ENCODE data around the gene MTMR2.
A peak's percentile ranks its signal among the peaks of the same experiment; 100 is the strongest.
"Not testable (repeated sequence)": the region's sequence is repeated elsewhere in the genome, so short reads cannot be mapped to it uniquely, and the experiment has no call there.

MTMR2 gene

DNA sequence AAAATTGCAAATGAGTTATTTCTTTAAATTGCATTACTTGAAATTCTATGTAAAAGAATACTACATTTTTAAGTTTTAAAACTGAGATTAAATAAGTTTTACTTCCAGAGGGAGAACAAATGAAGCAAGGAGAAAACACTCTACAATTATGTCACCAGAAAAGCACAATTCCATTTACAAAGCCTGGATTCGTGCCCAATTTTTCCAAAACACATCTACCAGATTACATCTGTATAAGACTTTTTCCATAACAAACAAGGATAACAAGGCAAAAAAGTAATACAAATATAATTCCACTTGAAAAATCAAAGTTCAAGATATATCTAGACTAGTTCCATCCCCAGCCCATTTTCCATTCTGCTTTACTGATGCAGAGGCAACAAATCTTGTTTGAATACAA, 40.5 kb downstream of the MTMR2 start:
- DNase-seq, result no peak

DNA sequence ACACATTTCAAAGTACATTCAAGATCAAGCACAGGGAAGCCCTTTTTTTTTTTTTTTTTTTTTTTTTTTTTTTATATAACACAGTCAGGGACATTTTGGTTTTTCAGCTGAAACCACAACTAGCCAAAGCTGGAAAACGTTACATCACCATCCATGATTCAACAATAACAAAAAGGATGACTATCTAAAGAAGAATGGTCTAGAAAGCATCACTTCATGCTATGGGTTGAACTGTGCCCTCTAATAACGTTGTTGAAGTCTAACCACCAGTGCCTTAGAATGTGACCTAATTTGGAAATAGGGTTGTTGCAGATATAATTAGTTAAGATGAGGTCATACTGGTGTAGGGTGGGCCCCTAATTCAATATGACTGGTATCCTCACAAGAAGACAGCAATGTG, 46.6 kb downstream of the MTMR2 start:
- no peak for DNase-seq

DNA sequence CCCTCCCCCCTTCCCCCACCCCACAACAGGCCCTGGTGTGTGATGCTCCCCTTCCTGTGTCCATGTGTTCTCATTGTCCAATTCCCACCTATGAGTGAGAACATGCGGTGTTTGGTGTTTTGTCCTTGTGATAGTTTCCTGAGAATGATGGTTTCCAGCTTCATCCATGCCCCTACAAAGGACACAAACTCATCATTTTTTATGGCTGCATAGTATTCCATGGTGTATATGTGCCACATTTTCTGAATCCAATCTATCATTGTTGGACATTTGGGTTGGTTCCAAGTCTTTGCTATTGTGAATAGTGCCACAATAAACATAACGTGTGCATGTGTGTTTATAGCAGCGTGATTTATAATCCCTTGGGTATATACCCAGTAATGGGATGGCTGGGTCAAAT, 53.0 kb downstream of the MTMR2 start:
- not testable (repeated sequence) for DNase-seq

DNA sequence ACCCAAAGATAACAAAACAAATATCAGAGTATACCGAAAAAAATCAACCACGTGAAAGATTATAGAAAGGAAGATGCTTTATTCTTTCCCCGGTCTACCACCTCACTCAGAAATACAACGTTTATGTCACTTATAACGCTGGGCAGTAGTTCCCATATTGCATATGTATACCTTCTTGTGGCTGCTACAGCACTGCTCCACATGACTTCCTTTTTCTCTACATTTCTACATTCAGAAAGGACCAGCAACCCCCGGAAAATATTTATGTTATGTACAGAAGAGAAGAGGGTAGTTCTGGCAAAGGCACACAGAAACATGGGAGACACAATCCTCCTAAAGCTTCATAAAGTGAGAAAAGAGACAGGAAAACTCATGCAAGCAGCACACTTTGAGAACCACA, 56.8 kb downstream of the MTMR2 start:
- DNase-seq, result no peak

DNA sequence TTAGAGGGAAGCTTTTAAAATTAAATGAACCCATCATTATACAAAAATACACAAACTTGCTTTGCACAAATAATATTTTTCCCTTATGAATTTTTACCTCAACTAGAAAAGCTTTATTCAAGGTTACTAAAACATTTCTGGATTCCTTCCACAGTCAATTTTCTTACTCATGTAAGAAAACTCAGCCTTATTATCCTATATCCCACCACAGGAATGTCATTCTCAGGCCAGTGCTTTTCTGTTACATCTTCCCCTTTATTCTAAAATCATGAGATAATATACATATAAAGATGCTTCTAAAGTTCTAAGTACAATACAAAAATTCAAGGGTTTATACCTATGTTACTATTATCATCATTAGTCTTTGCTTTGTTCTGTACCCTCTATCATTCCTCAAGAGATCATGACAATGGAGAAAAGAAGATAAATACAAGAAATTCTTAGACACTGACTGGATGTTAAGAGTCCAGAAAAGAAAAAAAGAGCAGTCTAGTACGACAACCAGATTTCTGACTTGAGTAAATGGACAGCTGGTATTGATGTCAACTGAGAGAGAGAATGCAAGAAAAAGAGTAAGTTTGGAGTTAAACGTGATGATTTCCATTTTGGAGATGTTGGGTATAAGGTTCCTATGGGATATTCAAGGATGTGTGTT, 60.3 kb downstream of the MTMR2 start:
- no peak for DNase-seq

DNA sequence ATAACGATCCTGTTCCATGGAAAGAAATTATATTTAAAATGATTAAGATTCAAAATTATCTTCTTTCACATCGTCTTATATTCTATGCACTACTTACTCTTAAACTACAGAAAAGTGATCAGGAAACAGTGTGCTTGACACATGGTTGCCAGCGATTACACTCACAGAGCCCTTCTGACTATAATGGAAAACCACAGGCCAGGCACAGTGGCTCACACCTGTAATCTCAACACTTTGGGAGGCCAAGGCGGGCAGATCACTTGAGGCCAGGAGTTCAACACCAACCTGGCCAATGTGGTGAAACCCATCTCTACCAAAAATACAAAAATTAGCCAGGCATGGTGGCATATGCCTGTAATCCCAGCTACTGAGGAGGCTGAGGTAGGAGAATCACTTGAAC, 63.9 kb downstream of the MTMR2 start:
- not testable (repeated sequence) for DNase-seq

DNA sequence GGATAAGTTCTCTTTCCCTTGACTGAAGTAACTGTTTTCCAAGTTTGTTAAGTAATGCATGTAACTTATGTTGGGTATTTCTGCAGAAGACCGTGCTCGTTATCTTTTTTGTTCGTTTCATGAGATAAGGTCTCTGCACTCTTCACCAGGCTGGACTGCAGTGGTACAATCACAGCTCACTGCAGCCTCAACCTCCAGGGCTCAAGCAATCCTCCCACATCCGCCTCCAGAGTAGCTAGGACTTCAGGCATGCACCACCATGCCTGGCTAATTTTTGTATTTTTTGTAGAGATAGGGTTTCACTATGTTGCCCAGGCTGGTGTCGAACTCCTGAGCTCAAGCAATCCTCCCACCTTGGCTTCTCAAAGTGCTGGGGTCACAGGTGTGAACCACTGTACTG, 69.5 kb downstream of the MTMR2 start:
- DNase-seq, result not testable (repeated sequence)

DNA sequence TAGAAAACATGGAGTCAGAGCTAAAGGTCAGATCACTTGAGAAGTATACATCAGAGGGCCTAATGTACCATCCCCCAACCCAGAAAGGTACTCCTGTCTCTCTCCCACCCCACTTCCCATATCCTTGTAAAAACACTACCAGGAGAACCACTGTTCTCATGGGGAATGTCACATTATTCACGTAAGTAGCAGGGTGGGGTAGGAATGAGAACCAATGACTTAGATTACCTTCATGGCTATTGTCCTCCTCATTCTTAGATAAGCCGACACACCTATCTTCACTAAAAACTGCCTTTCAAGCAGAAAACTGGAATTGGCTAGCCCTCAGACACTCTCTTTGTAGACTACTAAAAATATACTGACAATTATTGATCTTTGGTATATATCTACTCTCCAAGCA, 70.0 kb downstream of the MTMR2 start:
- DNase-seq, result no peak

DNA sequence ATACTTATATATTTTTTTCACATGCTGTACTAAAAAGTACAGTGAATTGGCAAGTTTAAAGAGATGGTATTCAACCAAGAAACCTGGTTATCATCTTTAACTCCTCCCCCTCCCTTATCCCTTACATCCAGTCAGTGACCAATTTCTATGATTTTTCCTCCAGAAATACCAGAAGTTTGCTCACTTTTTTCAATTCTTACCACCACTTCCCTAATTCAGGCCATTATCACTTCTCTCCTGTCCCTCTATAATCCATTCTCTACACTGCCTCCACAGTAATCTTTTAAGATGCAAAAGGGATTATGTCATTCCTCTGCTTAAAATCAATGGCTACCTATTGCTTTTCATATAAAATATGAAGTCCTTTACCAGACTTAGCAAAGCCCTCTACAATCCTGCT, 70.8 kb downstream of the MTMR2 start:
- DNase-seq, result no peak

DNA sequence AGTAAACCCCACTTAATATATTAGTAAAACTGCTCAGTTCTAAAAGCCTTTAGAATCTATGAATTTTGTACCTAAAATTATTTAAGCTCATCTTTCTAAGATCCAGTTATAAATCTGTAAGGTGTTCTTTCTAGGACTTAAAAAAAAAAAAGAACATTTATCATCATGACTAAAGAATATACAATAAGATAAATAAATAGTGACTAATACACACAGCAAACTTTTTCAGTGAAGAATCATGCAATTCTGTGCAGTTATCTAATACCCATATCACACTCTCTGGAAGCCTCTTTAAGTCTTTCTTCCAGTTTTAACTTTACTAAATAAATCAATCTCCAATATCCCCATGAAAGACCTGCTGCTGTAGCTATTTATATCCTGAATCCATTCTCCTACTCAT, 73.8 kb downstream of the MTMR2 start:
- no peak for DNase-seq

DNA sequence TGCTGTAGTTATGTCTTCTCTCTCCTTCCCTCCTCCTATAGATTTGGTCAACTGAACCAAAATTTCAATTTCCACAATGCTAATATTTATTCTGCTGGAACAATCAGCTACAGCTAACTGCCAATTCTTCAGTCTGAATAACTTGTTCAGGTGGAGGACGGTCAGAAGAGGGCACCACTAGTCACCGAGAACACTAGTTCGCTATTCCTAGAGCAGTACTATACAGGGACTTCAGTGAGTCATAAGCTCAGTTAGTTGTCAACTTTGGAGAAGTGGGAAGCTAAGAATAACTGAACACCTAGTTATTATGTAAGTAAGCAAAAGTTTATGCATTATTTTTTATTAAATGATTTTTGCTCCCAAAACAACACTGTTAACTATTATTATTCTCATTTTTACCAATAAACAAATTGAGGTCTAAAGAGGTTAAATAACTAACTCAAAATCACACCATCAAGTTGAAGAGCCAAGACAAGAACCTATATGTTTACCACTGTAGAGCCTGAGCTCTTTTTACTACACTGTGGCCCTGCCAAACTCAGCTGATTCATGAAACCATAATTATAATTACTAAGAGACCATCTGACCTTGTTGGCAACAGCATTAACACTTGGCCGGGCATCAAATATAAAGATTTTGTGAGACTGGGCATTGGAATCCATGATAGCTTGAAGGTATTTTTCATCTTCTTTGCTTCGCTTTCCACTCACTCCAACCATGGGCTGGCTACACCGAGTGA, 74.7 kb downstream of the MTMR2 start:
- peak in 1 of 2 experiments; percentile 26 for DNase-seq

DNA sequence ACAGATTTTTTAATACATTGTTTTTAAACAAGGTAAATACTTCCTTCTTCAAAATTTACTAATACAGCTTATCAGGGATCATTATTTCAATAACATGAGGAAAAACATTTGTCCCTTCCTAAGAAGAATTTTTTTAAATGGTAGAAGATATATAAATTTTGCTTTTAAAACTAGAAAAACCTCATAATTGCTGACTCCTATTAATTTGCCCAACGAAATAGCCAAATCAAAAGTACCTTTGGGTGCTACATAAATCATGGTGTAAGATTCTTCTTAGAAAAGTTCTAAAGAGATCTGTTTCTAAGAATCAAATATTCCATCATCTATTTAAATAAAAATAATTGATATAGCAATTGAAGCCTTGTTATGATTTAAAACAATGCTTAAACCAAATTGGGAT, 78.7 kb downstream of the MTMR2 start:
- DNase-seq, result no peak

DNA sequence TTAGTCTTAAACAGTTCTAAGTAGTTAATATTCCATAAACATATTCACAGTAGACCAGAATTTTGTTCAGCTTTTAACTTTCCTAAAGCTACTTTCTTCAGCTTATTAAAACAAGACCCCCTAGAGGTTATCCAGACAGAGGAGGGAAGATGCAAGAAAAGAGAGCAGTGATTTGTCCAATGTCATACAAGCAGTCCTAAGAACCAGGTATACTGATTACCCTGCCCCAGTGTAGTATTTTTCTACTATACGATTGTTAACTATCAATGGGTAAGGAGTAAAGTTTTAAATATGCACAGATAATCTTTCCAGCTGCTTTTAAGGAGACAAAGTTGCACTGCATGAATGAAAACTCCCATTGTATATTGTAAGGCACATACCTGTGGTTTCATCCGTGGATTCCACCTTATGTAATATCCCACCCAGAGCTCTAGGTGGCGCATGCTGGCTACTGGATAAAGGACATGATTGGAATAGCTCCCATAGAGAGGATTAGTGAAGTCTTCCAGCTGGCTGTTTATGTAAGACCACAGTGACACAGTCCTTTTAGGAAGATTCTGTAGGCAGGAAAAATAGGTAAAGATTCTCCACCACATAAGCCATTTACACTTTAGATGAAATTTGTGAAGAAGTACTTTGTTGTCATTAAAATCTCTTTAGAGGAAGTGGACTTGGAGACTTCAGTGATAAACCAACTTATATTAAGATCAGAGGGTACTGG, 88.0 kb downstream of the MTMR2 start:
- DNase-seq, result peak; percentile 59 to 65

DNA sequence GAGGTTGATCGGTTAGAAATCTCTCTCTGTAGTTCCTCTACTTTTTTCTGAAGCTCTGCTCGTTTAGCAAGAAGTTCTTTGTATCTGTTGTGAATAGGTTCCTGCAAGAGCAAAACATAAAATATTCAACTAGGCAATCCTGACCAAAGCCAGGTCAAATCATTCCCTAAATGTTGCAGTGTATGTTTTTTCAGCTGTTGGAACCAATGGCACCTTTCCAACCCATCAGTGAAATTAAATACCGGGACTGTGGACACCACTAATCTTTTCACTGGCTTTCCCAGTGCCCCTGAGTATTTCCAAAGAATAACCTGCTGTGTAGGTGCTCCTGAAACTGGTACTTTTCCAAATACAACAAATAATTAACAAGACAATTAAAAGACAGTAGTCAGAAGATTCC, 88.6 kb downstream of the MTMR2 start:
- DNase-seq, result no peak

DNA sequence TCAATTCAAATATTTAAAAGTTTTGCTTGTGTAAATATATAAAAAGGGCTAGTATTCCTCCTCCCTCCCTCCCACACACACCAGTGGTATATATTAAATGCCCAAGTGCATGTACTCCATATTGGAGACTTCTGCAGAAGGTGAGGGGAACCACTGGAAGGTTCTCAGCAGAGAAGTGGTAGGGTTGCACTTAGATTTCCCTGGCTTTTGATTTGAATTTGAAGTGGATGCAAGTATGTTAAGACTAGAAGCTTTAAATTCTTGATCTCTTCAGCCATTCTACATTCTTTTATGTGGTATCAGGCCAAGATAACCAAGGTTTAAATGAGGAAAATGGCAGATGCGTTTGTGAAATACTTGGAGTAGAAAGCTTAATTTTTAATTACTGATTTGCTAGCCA, 90.5 kb downstream of the MTMR2 start:
- DNase-seq, result no peak

DNA sequence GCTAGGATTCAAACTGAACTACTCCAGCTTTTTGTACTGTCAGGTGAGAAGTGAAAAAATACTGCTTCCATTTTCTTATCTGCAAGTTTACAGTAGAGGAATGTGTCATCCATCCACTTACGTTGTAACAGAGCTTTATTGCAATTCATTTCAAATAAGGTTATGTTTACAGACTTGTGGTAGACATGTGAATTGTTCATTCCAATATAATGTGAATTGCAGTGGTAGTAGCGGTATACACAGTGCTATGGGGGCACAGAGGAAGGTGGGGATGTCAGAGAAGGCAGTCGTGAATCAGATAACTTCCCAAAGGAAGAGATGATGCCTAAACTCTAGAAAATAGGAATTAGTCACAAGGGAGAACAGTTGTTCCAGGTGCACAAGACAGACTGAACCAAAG, 91.1 kb downstream of the MTMR2 start:
- no peak for DNase-seq

DNA sequence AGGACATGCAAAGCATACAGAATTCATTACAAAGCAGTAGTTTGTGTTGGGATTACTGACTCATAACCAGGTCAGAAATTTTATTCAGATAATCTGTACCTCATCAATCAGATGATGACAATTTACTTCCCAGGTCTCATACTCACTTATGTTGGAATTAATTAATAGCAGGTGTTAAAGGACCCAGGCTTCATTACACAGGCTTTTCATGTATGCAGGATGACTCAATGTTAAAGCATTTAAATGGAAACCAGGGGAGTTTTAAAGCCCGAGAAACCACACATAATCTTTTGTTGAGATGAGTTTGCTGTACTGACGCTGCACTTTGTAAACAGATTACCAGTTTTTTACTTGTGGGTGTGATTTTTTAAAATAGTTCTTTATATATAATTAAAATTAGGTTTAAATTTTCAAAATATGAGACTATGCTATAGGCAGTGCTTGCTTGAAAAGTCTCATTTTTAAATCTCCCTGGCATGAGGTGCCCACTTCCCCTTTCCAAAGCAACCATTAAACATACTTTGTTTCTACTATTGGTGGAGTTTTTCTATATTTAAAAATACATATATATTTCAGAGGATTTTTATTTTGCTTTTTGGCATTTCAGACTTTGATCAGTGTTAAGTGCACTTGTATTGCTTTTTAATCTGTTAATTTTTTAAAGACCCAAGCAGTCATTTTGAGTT, 92.6 kb downstream of the MTMR2 start:
- no peak for DNase-seq

DNA sequence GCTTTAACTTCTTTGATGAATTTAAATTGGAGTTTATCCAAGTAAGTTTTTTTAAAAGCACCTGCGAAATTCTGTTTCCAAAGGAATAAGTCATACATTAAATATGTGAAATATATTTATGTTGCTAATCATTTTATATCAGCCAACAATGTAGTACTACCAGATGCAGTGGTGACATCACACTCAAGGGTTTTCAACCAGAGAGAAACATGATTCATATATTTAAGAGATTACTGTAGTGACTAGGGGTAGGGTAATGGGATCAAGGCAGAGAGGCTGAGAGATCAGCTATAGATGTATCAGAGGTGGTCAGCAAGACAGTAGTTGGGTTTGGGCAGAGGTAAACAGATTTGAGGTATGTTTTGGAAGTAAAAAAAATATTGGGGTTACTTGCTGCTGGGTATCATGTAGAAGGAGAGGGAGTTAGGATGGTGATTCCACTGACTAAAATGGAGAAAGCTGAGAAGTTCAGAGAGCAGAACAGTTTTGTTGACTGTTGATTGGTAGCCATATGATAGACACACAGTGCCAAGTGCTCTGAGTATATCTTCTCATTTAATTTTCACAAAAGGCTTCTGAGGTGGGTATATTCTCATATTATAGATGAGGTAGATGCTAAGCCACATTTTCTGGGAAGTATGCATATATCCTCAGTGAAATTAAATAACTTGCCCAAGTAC, 94.2 kb downstream of the MTMR2 start:
- DNase-seq, result no peak

DNA sequence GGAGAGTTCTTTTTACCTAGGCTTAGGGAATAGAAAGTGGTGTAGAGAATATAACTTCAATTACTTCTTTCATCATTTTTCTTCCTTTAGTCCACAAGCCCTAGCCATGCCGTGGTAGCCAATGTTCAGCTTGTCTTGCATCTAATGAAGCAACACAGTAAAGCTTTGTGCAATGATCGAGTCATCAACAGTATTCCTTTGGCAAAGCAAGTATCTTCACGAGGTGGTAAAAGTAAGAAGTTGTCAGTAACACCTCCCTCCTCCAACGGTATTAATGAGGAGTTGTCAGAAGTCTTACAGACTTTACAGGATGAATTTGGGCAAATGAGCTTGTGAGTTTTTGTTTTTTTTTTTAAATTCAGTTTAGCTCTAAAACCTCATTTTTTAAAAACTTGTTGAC, 96.2 kb downstream of the MTMR2 start:
- no peak for DNase-seq

DNA sequence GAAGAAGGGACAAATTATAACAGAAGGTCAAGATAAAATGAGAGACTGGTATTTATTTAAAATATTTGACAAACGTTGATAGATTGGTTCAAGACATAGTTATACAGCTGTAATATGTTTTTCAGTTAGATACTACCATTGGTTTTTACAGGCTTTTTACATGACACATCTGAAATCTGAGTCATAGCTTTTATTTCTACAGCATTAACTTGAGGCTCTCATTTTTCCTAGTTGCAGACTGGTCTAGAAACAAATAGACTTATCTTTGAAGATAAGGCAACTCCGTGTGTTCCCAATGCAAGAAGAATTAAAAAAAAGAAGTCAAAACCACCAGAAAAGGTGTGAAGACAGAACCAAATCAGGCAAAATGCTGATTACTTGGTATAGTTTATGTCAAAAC, 102.3 kb downstream of the MTMR2 start:
- DNase-seq, result no peak

DNA sequence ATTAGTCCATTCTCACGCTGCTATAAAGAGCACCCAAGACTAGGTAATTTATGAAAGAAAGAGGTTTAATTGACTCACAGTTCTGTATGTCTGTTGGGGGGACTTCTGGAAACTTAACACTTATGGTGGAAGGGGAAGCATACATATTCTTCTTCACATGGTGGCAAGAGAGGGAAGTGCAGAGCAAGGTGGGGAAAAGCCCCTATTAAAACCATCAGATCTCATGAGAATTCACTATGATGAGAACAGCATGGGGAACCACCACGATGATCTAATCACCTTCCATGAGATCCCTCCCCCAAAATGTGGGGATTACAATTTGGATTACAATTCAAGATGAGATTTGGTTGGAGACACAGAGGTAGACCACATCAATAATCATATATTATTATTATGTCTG, 107.9 kb downstream of the MTMR2 start:
- DNase-seq, result no peak

DNA sequence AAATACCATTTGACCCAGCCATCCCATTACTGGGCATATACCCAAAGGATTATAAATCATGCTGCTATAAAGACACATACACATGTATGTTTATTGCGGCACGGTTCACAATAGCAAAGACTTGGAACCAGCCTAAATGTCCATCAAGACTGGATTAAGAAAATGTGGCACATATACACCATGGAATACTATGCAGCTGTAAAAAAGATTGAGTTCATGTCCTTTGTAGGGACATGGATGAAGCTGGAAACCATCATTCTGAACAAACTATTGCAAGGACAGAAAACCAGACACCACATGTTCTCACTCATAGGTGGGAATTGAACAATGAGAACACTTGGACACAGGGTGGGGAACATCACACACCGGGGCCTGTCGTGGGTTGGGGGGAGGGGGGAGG, 112.9 kb downstream of the MTMR2 start:
- not testable (repeated sequence) for DNase-seq

DNA sequence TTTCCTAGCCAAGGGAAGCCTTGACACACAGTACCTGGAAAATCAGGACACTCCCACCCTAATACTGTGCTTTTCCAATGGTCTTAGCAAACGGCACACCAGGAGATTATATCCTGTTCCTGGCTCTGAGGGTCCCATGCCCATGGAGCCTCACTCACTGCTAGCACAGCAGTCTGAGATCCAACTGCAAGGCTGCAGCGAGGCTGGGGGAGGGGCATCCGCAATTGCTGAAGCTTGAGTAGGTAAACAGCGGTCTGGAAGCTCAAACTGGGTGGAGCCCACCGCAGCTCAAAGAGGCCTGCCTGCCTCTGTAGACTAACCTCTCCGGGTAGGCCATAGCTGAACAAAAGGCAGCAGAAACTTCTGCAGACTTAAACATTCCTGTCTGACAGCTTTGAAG, 117.4 kb downstream of the MTMR2 start:
- DNase-seq, result not testable (repeated sequence)
